ENCODE results near the gene COPG1. TPM values are rescaled to one million over a fixed set of nuclear protein-coding genes. Genes with fewer than 3 reads are reported as not detected.
A peak's percentile ranks its signal among the peaks of the same experiment; 100 is the strongest.

The COPG1 gene, protein sequence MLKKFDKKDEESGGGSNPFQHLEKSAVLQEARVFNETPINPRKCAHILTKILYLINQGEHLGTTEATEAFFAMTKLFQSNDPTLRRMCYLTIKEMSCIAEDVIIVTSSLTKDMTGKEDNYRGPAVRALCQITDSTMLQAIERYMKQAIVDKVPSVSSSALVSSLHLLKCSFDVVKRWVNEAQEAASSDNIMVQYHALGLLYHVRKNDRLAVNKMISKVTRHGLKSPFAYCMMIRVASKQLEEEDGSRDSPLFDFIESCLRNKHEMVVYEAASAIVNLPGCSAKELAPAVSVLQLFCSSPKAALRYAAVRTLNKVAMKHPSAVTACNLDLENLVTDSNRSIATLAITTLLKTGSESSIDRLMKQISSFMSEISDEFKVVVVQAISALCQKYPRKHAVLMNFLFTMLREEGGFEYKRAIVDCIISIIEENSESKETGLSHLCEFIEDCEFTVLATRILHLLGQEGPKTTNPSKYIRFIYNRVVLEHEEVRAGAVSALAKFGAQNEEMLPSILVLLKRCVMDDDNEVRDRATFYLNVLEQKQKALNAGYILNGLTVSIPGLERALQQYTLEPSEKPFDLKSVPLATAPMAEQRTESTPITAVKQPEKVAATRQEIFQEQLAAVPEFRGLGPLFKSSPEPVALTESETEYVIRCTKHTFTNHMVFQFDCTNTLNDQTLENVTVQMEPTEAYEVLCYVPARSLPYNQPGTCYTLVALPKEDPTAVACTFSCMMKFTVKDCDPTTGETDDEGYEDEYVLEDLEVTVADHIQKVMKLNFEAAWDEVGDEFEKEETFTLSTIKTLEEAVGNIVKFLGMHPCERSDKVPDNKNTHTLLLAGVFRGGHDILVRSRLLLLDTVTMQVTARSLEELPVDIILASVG
- total RNA-seq (10 to 100 TPM; 50.9 to 78.1 (median 57.9) TPM), polyA plus RNA-seq (100 to 1,000 TPM; 104 to 151 (median 148) TPM)

DNA sequence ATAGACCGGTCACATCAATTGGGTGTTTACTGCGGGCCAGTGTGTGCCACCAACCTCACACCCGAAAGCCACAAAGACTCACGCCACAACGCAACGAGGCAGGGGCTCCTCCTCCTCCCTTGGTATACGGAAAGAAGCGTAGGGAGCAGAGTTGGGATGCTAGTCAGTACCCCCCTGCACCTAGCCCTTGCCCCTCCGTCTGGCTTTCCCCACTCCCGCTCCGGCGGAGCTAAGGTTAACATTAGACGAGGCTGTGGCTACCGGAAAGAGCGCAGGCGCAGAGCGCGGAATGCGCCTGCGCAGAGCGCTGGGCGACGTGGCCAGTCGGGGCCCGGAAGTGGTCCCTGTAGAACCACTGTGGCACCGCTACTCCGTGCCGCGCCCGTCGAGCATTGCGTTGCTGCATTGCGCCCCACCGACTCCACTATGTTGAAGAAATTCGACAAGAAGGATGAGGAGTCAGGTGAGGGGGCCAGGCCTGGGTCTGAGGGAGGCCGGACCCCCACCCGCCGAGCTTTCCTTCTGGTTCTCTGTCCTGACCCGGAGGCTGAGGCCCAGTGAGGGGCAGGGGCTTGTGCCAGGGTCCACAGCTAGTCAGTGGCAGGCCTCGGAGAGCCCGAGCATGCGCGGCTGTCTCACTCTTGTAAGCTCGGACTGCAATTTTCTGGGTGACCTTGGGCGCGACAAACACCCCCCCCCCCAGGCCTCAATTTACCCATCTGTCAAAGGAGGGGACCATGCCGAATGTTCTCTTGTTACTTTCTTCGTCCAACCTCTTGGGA, at the start of gene COPG1:
TSS of gene COPG1 (plus strand) at position 323 of the 782 bp plus-strand sequence. CDS start at position 427, 104 bp downstream.
- intact Hi-C loops (cut with DNase I) = loop anchor here (5.0 kb wide), 3 partner anchors 127 to 277 kb away; partner anchors contain the start of gene RAB43
- H3K27me3 ChIP-seq = no peaks in the 10 kb centered on the region
- peaks cover 12 to 30% (median 22%) of the 10 kb centered on the region in 4 donors for H3K36me3 ChIP-seq
- H3K9me3 ChIP-seq = no peaks in the 10 kb centered on the region
- WGBS, 2 donors = 0% methylated on average over 48 of the region's 48 CpGs
- peak; percentile 92 for DNase-seq
- TF ChIP-seq POLR2AphosphoS5 (IDR thresholded peaks at IDR 0.05) (peak; percentile 93 to 99 (median 98)), EP300 (IDR thresholded peaks at IDR 0.05) (peak in 1 of 4 donors; percentile 7), POLR2A (IDR thresholded peaks at IDR 0.05) (peak; percentile 93 to 94)
- TF ChIP-seq, protein P1, sequence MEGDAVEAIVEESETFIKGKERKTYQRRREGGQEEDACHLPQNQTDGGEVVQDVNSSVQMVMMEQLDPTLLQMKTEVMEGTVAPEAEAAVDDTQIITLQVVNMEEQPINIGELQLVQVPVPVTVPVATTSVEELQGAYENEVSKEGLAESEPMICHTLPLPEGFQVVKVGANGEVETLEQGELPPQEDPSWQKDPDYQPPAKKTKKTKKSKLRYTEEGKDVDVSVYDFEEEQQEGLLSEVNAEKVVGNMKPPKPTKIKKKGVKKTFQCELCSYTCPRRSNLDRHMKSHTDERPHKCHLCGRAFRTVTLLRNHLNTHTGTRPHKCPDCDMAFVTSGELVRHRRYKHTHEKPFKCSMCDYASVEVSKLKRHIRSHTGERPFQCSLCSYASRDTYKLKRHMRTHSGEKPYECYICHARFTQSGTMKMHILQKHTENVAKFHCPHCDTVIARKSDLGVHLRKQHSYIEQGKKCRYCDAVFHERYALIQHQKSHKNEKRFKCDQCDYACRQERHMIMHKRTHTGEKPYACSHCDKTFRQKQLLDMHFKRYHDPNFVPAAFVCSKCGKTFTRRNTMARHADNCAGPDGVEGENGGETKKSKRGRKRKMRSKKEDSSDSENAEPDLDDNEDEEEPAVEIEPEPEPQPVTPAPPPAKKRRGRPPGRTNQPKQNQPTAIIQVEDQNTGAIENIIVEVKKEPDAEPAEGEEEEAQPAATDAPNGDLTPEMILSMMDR (IDR thresholded peaks at IDR 0.05) = no peak
- H3K4me1 ChIP-seq = peaks cover 0 to 49% (median 39%) of the 10 kb centered on the region in 4 donors
- H3K4me3 ChIP-seq = peak within 1 kb of the TSS; percentile 83 to 87 (median 86)
- H3K27ac ChIP-seq = peak within 1 kb of the TSS; percentile 78 to 90 (median 84)

DNA sequence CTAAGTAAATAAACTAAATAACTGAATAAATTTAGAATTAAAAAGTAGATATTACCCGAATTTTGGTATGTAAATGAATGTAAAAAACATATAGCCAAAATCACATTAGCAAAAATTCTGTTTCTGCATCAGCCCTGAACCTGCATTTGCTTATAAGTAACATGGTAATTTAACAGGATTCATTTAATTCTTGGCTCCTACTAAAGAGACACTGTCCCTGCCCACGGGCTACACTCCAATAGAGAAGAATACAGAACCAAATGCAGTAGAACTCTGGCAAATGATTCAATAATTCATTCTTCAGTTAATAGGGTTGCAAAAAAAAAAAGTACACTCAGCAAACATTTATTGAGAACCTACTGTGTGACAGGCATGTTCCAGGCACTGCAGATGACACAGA, 44.9 kb upstream of the COPG1 start:
- Histone ChIP-seq H3K9me3 (no peaks in the 10 kb centered on the region), H3K27me3 (no peaks in the 10 kb centered on the region), H3K4me3 (no peak overlapping the region), H3K36me3 (no peaks in the 10 kb centered on the region), H3K4me1 (peaks cover 0 to 18% (median 7%) of the 10 kb centered on the region in 4 donors), H3K27ac (no peak overlapping the region)
- intact Hi-C loops (cut with DNase I) = no loop called here
- TF ChIP-seq, protein P1 (IDR thresholded peaks at IDR 0.05) = no peak
- TF ChIP-seq POLR2A (IDR thresholded peaks at IDR 0.05) (no peak), POLR2AphosphoS5 (IDR thresholded peaks at IDR 0.05) (no peak), EP300 (IDR thresholded peaks at IDR 0.05) (no peak)
- no peak for DNase-seq
- 83% methylated on average over 2 of the region's 2 CpGs for WGBS, 2 donors

DNA sequence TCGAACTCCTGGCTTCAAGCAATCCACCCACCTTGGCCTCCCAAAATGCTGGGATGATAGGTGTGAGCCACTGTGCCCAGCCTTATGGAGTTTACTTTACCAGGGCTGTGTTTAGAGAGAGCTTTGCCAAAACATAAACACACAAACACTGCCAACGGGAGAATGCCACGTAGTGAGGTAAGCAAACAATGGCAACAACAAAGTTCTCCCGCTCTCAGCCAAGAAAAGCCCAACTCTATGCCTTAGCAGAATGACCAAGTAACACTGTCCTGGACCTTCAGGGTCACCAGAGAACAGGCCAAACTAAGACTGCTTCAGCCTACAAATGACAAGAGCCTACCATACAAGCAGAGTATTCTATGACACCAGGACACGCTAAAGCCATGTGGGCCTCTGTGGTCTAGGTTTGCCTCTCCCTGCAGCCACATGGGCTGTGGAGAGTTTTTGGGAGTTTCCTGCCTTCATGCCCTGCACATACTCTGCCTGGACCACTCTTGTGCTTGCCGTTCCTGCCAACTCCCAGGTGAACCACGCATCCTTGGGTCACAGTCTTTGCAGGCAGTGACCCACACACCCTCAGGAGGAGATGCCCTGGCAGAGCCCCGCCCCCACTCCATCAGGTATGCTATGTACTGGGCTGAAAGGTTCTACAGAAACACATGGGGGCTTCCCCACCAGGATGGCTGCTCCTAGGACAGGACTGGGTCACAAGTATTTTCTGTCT, 44.1 kb upstream of the COPG1 start:
- H3K9me3 ChIP-seq = no peaks in the 10 kb centered on the region
- peak overlapping the region in 2 of 4 donors; percentile 38 to 43 for H3K27ac ChIP-seq
- H3K4me3 ChIP-seq = no peak overlapping the region
- no peak for DNase-seq
- H3K27me3 ChIP-seq = no peaks in the 10 kb centered on the region
- intact Hi-C loops (cut with DNase I) = no loop called here
- TF ChIP-seq POLR2A (IDR thresholded peaks at IDR 0.05) (no peak), EP300 (IDR thresholded peaks at IDR 0.05) (no peak), POLR2AphosphoS5 (IDR thresholded peaks at IDR 0.05) (no peak)
- TF ChIP-seq, protein P1 (IDR thresholded peaks at IDR 0.05) = no peak
- H3K4me1 ChIP-seq = peaks cover 0 to 18% (median 7%) of the 10 kb centered on the region in 4 donors
- no peaks in the 10 kb centered on the region for H3K36me3 ChIP-seq
- 82 to 87% methylated on average over 8 of the region's 8 CpGs for WGBS, 2 donors

DNA sequence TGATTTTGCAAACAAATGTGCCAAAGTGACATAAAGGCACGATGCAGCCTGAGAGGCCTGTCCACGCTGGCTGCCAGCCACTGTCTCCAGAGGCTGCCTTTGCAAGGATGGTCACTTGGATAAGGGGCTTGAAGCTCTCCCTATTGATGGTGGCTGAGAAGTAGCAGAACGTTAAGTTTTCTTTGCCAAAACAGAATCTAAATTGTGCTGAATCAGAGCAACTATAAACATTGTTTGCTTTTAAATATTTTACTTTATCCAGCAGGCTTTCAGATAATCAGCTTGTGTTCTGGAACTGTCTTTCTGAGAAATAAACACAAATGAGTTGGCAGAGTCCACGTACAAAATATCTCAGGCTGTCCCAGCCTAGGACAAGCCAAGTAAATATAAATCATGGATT, 41.9 kb upstream of the COPG1 start:
- Histone ChIP-seq H3K9me3 (no peaks in the 10 kb centered on the region), H3K36me3 (no peaks in the 10 kb centered on the region), H3K27ac (peak overlapping the region; percentile 16 to 81 (median 70)), H3K27me3 (no peaks in the 10 kb centered on the region), H3K4me3 (no peak overlapping the region), H3K4me1 (peaks cover 0 to 32% (median 20%) of the 10 kb centered on the region in 4 donors)
- WGBS, 2 donors = 59 to 63% methylated on average over 4 of the region's 4 CpGs
- intact Hi-C loops (cut with DNase I) = no loop called here
- TF ChIP-seq EP300 (IDR thresholded peaks at IDR 0.05) (peak in 1 of 4 donors; percentile 36), POLR2A (IDR thresholded peaks at IDR 0.05) (no peak), POLR2AphosphoS5 (IDR thresholded peaks at IDR 0.05) (peak in 3 of 4 donors; percentile 51 to 68 (median 65))
- TF ChIP-seq, protein P1 (IDR thresholded peaks at IDR 0.05) = no peak
- DNase-seq = no peak

All from sigmoid colon (tissue), 7 donors.